ENCODE results near the gene THNSL1.
"Not testable (repeated sequence)": the region's sequence is repeated elsewhere in the genome, so short reads cannot be mapped to it uniquely, and the experiment has no call there.

THNSL1 gene, protein sequence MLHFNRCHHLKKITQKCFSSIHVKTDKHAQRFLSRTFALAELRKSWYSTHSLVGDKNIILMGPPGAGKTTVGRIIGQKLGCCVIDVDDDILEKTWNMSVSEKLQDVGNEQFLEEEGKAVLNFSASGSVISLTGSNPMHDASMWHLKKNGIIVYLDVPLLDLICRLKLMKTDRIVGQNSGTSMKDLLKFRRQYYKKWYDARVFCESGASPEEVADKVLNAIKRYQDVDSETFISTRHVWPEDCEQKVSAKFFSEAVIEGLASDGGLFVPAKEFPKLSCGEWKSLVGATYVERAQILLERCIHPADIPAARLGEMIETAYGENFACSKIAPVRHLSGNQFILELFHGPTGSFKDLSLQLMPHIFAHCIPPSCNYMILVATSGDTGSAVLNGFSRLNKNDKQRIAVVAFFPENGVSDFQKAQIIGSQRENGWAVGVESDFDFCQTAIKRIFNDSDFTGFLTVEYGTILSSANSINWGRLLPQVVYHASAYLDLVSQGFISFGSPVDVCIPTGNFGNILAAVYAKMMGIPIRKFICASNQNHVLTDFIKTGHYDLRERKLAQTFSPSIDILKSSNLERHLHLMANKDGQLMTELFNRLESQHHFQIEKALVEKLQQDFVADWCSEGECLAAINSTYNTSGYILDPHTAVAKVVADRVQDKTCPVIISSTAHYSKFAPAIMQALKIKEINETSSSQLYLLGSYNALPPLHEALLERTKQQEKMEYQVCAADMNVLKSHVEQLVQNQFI

DNA sequence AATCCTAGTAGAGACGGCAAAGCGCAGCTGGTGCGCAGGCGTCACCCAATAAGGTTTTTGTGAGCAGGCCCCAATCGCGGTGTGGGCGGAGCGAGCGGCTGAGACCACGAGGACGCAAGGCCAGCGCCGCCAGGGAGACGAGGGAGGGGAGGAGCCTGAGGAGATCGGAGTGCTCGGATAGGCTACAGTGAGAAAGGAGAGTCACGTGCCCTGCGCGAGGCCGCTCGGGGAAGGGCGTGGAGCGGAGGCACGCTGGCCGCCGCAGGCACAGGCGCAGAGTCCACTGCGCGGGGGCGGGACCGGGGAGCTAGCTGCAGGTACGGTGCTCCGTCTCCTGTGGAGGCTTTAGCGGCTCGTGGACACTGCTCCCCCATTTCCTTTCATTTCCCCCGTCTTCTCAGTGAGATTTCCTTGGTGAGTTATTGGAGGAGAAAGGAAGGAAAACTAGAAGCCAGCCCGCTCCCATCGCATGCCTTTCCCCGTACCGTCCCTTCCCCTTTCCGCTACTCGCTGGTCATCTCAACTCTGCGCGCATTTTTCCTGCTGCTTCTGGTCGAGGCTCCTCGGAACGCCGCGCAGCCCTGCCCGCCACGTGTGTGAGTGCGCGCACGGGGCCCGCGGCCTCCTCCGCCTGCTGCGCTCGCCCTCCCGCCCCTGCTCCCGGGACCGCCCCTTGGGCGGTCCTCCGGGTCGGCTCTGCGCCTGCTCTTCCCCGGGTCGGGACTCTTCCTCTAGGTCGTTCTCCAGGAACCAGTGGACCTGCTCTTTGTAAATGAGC, at the start of gene THNSL1:
THNSL1 (plus strand) TSS at position 237 of the 778 bp plus-strand sequence. CDS start 6,612 bp downstream, outside the sequence.
- DNase-seq, result peak; percentile 92

DNA sequence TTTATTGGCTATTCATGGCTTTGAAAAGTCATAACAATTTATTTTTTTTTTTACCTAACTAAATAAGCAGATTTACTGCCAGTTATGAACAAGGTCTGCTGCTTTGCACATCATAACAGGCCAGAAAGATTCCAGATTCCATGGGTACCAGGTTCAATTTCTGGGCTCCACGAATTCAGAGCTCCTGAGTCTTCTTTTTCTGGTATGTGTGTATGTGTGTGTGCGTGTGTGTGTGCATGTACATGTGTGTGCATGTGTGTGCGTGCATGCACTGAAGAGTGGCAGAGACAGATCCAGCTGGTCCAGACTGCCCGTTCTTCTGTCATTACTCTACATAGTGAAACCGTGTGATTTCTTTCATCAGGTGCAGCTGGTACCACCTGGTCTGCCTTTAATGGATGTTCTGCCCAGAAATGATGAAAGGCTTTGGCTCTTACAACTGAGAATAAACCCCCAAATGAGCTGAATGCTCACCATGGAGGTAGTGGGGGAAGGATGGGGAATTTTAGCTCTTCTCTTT, 49.4 kb upstream of the THNSL1 start:
- DNase-seq, result no peak

DNA sequence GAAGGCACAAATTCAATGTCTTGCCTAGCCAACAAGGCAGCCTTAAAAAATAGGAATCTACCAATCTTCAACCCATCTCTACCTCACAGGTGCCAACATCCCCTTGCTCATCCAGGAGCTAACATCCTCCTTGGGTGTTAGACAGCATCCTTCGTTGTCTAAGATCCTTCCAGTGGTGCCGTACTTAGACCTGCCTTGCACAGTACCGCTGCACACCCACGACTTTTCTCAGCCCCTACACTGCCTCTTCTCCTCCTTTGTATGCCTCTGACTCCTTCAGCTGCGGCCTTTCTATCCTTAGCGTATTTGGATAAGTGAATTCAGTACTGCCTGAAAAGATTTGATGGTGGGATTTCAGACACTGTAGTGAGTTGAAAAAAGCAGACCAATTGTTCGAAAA, 48.1 kb upstream of the THNSL1 start:
- DNase-seq, result no peak

DNA sequence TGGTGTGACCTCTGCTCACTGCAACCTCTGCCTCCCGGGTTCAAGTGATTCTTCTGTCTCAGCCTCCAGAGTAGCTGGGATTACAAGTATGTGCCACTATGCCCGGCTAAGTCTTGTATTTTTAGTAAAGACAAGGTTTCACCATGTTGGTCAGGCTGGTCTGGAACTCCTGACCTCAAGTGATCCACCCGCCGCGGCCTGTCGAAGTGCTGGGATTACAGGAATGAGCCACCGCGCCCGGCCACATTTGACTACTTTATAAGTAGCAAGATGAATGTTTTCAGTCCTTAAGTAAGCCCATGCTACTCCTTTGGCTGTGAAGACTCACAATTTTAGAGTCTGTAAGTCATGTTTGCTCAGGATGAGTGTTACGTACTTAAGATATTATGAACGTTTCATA, 47.5 kb upstream of the THNSL1 start:
- not testable (repeated sequence) for DNase-seq

DNA sequence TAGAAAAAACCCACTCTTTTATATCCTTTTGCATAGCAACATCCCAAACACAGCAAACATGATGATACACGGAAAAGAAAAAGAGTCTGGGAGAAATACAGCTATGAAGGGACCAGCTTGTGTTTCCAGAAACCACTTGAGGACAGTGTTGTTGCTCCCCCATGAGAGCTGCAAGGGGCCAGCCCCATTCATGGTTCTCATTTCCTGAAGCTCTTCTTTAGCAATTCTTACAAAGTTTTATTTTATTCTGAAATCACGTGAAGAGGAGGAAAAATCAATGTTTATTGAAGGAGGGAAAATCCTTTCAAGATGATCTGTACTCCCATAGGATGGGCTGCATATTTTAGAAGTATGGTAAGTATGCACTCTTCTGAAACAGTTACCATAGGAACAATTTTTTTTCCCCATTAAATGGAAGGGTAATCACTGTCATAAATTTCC, 46.6 kb upstream of the THNSL1 start:
- DNase-seq, result no peak

DNA sequence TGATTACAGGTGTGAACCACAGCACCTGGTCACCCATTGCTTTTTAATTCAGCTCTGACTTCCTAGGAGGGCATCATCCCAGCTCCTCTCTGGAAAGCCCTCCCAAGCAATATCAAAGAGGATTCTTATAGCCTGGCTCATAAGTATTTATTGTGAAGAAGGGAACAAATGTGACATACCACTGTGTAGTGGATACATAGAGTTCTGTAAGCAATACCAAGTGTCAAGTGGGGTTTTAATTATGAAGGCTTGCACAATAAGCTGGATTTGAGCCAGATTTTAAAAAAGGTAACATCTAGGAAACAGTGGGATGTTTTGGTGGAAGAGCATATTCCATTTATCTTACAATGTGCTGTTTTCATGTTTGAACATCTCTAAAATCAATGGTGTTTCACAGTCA, 45.0 kb upstream of the THNSL1 start:
- DNase-seq, result no peak

DNA sequence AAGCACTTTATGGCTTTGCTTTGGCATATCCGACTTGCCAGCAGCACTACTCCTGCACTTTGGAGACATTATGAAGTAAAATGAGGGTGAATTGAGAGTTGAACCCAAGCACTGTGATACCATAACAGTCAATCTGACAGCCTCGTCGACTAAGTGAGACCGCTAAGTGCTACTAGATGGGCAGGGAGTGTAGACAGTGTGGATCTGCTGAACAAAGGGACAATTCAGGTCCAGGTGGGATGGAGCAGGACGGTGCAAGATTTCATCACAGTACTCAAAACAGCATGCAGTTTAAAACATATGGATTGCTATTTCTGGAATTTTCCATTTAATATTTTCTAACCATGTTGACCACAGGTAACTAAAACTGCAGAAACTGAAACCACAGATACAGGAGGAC, 43.2 kb upstream of the THNSL1 start:
- DNase-seq, result no peak

DNA sequence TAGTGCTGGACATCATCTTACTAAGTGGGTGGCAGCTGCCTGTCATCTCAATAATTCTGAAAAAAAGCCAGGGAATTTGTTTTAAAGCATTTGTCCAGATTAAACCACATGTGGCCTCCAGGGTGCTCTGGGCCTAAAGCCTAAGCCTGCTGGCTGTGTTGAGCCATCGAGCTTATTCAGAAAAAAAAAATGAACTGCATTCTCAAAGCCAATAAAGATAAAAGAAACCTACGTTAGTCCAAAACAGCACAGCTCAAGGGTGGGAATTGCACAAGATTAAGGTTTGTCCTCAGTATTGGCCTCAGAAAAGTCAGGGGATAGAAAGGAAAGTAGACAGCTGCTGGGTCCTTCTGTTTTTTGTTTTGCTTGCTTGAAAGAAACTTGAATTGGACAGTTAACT, 41.4 kb upstream of the THNSL1 start:
- no peak for DNase-seq

DNA sequence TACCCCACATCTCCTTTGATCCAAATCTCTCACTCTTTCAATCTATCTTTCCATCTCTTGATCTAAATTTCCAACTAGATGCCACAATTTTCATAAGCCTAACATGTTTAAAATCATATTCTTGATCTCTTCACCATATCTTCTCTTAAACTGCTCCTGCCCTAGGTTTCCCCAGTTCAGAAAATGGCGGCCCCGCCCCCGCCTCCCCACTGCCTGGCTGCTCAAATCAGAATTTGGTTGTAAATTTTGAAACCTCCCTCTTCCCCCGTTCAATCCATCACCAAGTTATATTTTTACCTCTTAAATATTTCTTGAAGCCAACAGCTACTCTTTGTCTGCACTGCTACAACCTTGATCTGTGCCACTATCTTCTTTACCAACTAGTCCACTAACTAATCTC, 36.7 kb upstream of the THNSL1 start:
- no peak for DNase-seq

DNA sequence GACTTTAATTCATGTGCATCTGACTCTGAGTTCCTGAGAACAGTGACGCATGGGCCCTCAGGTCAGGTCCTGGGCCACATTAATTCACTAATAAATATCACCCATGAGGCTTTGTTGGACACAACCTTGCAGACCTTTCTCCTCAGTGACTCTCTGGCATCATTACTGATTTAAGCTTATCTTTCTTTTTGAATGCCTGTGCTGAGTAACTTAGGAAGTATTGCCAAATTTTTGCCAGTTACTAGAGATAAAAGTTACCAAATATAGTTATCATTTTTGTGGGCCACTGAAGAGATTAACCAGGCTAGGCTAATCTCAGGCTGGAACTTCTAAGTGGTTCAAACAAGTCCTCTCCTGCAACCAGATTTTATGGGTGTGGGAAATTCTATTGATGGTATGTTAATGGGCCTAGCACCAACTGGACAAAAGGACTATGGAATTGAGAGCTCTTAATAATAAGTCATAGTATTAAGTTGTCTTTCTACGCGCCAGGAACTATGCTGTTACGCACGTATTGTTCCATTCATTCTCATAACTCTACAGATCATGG, 35.2 kb upstream of the THNSL1 start:
- no peak for DNase-seq

DNA sequence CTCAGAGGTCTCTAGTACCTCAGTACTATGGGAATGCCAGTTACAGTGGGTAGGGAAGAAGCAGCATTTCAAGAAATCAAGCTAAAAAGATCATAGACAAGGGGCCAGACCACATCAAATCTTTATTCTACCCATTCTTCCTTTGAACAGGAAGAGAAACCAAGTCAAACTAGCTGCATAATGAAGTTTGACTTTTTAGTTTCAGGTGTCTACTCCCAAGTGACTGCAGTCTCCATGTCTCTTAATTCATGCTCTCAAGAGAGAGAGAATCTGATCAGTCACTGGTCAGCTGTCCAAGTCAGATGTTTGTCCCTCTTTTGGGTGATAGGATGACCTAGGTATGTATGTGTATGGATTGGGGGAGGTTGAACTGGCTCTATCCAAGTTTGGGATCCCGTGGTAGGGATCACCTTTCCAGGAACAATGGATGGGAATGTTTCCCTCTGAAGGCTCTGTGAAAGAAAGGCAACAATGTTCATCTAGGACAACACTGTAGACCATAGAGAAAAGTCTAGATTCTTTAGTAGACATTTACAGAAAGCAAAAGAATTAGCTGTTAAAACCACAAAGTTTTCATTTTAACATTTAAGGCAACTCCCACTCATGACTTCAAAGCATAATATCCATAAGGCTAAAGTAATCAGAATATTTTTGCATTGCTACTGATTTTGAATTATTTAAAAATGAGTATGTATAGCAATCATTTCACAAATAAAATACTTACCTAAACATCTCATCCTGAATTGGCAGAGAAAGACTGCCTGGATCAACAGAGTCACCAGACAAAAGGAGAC, 33.9 kb upstream of the THNSL1 start:
- DNase-seq, result no peak

DNA sequence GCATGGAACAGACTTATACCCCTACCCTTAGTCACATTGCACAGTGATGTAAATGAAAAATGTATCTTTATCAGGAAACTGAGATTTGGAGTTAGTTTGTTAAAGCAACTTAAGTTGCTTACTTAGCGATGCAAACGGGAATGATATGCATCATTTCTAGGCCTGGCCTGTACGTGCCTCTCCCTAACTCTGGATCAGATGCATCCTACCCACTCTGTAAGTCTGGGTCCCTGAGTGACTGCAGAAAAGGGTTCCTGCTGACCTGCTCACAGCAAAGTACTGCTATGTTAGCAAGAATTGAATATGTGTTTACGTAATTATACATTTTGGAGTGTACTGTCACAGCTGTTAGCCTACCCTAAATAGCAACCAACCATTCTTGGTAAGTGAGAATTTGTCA, 33.3 kb upstream of the THNSL1 start:
- no peak for DNase-seq

DNA sequence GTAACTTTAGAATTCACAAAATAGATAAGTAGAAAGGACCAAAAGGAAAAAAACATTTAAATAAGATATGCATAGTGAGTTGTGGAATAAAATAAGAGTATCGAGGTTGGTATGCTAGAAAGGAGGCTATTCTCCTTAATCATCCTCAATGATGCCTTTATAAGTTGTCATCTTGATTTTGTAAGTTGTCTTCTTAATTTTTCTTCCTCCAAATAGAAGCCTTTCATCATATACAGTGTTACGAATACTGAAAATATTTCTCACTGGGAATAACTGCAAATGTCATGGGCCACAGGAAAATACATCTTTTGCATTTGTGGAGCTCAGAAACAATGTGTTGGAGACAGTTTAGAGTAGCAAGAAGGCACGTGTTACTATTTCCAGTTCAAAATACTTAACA, 32.5 kb upstream of the THNSL1 start:
- DNase-seq, result no peak

DNA sequence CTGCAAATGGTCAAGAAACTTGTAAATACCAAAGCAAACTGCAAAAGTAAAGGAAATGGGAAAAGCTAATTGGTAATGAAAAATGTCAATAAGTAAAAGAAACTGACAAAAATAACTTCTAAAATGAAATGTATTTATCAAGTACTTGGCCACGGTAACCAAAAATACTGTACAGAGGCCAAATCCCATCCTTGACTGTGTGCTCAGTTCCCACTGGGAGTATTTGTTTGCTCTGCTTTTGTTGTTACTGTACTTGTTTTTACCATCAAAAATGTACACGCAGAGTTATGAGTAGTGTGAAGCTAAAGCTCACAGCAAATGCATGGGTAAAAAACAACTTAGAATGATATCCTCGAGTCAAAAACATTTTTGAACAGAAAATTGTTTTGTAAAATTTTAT, 31.5 kb upstream of the THNSL1 start:
- no peak for DNase-seq

DNA sequence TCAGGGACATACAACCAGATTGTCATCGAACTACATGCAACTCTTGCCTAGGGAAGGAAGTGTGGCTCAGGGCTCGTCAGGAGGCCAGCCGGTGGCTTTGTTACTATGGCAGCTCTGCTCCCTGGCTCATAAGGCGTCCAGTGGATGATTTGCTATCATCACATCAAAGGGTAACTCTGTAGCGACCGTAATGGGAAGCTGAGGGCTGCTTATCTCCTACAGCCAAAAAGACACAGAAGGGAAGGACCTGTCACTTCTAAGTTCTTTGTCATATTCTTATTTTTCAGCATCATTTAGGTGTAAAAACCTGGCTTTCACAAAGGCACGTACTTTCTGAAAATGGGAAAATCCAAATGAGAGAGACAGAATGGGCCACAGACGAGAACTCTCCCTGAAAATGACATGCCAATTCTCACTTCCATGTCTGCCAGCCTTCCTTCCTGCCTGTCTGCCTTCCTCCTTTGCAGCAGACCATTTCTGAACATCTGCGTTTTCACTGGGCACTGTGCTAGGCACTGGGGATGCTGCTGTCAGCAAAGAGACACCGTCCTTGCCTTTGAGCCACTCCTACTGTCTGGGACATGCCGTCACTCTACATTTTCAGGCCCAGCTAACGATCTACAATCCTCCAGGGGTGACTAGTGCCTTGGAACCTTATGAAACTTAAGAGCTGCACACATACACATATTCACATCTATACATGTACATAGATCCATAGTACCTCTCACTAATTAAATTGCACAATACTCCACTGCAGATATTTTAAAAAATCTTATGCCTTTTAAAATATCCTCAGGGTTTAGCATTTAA, 27.4 kb upstream of the THNSL1 start:
- DNase-seq, result no peak

DNA sequence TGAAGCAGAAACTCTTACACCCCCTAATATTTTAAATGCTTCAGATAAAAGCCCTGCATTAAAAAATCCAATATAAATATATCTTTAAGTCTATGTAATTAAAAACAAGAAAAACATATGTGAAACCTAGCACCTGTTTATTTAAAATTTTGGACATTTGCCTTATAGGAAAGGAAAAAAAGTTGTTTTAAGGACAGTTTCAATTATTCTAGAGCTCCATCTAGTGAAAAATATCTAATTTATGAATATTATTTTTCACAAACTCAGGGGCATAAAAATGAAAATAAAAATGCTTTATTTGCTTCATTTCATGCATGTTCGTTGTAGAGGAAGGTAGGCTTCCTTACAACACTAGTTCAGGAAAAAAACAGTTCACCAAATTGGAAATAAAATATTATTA, 26.5 kb upstream of the THNSL1 start:
- no peak for DNase-seq

DNA sequence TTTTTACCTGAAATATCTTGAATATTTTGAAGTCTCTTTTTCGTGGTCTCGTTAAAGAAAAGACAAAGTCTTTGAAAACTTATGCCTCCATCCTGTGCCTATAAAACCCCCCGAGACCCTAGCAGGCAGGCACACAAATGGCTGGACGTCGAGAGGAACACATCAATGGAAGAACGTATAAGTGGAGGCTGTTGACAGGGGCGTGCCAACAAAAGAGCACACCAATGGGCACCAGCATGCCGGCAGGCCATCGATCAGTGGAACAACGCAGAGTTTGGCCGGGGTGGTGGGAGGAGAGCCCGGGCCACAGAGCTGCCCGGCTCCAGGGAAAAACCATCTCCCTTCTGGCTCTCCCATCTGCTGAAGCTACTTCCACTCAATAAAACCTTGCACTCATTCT, 25.1 kb upstream of the THNSL1 start:
- DNase-seq, result no peak

DNA sequence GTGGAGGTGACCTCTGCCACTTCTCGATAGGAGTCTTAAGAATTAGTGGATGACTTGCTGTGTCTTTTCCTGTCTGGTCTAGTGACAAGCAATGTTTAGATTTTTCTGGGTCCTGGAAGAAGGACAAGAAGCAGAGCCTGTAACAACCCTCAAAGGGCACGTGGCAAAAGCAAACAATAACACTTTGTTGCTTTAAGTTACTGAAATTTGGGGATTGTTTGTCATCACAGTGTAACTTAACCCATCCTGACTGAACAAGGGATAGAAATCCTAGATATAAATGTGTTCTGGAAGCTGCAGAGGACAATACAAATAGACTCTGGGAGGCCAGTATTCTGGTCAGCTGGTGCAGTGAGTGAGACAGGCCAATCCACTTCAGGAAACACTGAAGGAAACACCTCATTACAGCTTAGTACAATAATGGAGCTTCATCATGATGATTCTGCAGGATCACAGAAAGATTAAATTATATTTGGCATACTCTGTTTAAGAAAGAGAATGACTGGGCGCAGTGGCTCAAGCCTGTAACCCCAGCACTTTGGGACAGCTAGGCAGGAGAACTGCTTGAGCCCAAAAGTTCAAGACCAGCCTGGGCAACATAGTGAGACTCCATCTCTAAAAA, 23.8 kb upstream of the THNSL1 start:
- DNase-seq, result no peak

DNA sequence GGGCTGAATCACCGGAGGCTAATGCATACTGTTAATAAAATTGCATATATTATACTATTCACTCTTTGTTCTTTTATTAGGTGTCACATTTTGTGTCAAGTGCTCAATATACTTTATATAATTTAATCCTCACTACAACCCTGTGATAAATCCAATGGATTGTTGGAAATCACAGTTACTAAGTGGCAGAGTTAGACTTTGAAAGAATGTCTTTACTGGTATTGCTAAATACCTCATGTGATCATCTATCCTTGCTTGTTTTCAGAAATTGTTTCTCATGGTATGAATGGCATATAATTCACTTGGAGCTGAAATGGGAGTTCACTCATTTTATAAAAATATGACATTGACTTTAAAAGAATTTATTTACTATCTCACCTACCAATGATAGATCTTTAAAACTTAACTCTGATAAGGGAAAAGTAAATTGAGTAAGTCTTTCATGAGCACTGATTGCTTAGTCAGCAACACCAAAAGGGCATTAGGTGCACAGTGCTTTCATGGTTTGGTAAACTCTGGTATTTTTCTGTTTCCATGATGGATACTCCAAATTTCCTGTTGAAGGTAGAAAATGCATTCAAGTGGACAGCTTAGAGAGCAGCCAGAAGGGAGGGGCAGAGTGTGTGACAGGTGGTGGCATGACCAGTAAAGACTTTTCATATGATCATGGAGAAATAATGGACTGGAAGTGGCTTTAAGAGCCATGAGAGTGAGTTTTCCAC, 23.0 kb upstream of the THNSL1 start:
- no peak for DNase-seq

DNA sequence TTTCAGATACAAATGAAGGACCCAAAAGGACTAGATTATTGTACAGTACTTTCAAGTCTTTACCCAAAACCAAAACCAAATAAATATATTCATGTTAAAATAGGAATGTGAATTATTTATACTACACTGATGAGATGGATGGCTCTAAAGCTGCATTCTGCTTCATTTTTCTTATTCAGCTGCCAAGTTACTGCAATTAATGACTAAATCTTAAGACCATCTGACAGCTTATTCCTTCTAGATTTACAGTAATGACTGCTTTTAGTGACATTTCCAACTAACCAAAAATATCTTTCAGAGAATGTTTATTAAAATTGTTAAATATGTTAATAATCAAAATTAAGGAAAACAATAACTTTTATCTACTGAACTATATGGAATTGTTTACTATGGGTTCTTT, 21.3 kb upstream of the THNSL1 start:
- no peak for DNase-seq
